Fibroblast of the conjunctiva (primary cell): ENCODE results near the gene PHC2.

Experiments
- DNase-seq: peaks from one replicate; pipeline ENCODE4 v3.0.0-alpha.2; 2010; ENCODE audit warnings: low read depth

PHC2 gene

DNA sequence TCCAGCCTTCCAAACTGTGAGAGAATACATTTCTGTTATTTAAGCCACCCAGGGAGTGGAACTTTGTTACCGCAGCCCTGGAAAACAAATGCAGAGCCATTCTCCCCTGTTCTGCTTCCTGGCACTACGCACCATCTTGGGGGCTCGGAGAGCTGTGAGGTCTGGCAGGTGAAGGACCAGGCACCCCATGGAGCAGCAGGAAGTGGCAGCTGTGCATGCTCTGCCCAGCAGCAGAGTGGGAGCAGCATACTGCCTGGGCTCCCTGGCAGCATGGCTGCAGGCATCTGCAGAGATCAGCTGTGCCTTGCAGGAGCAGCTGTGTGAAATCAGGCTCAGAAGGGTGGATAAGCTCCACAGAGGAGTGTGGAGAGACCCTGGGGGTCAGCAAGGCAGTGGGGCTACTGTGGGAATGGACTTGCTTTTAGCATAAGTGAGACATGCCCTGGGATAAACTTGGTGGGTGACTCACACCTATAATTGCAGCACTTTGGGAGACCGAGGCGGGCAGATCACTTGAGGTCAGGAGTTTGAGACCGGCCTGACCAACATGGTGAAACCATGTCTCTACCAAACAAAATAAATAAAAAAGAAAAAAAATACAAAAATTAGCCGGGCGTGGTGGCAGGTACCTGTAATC is 23.9 kb upstream of the PHC2 start:
- DNase-seq = no peak

DNA sequence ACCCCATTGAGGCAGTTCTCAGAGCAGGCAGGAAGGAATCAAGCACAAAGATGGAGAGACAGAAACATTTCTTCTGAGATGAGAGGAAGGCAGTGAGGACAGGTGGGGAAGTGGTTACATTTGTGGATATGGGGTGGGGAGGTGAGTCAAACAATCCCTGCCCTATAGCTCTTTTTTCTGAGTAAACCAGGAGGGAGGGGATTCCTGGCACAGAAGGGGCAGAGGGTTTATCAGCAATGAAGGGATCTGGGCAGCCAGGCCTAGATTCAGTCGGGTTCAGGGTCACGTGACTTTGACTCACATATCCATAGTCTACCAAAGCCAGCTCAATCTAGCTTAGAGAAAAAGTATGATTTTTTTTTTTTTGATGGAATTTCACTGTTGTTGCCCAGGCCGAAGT is 15.7 kb upstream of the PHC2 start:
- no peak for DNase-seq

GRCh38 chr1:33445108-33445507 is 14.2 kb upstream of the PHC2 start:
- DNase-seq = no peak

DNA sequence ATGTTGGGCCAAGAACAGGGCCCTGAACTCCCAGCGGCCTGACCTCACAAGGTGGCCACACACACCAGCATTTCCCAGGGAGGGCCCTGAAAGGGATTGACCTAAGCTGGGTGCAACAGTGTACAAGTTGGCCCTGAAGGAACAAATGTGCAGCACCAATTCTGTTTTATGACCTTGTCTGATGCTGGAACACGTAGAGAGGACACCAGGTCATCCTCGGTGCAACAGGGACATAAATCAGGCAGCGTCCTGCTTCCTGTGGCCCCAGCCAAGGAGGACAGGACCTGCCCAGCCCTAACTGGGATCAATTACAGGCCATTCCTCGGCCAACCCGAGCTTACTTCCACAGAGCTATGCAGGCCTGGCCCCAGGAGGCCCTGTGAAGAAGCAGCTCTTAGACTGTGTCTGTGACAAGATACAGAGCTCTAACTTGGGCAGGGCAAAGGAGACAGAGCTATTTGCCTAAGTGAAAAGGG is 12.8 kb upstream of the PHC2 start:
- DNase-seq = no peak

GRCh38 chr1:33443080-33443704 is 12.3 kb upstream of the PHC2 start:
- DNase-seq = no peak

DNA sequence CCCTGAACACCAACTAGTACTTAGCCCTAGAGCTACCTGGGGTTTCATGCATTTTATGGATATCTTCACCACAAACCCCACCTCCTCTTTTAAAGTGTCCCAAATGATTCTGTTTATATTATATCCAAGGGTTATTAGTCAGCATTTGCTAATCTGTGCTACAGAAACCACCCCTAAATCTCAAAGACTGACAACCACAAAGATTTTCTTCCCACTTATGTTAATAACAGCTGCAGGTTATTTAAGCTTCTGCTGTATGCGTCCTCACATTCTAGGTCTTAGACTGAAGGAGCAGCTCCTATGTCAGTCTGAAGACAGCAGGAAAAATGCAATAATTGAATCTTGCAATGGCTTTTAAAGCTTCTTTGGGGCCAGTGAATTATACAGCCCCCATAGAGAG is 11.2 kb upstream of the PHC2 start:
- no peak for DNase-seq

DNA sequence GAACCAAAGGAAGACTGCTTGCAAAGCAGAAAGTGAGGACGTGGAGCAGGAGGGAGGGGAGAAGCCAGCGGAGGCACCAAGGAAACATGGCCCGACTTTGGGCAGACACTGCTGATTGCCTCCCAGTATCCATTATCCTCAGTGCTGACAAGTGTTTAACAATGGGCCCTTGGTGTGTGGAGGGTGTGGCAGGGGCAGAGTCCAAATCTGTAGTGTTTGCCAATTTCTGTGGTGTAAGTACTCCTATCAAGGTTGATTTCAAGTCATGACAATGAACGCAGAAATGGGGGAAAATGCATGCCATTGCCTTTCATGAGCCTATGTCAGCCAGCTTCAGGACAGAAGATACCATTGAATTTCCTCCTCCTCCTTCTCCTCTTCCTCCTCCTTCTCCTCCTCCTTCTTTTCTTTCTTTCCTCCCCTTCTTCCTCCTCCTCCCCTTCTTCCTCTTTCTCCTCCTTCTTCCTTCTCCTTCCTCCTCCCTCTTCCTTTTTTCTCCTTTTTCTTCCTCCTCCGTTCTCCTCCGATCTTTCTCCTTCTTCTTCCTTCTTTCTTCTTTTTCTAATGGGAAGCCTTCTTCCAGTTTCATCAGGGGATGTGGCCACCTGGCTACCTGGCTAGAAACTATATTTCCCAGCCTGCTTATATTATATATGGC is 10.3 kb upstream of the PHC2 start:
- no peak for DNase-seq

GRCh38 chr1:33439662-33440061 is 8.8 kb upstream of the PHC2 start:
- DNase-seq = no peak

GRCh38 chr1:33438364-33439160 is 7.7 kb upstream of the PHC2 start:
- DNase-seq = no peak

DNA sequence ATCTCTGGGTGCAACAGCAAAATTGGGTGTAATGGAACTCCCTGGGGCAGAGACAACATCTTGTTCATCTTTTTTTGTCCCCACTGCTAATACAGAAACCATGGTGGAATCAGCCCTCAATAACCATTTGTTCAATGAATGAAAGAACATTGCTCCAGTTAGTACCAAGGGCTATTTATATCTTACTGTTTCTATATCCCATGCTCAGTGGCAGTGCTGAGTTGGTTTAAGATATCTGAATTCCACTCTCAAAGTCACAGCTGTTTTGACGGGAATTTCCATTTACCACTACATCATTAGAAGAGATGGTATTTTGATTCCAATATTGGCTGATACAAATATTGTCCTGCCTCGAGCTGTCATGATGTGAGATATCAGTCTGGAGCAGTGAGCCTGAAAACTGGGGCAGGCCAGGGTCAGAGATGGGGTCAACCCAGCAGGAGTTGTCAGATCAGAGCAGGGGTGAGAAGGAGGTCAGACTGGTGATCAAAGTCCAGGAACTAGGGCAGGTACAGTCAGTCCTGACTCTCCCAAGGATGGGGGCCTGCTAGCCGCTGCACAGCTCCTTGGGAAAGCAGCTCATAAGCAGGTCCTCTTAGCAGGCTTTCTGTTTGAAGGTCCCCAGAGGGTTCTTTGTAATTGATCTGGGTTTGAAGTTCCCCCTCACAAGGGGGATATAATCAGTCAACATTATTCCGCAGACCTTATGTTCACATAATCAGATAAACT is 5.8 kb upstream of the PHC2 start:
- DNase-seq = no peak

DNA sequence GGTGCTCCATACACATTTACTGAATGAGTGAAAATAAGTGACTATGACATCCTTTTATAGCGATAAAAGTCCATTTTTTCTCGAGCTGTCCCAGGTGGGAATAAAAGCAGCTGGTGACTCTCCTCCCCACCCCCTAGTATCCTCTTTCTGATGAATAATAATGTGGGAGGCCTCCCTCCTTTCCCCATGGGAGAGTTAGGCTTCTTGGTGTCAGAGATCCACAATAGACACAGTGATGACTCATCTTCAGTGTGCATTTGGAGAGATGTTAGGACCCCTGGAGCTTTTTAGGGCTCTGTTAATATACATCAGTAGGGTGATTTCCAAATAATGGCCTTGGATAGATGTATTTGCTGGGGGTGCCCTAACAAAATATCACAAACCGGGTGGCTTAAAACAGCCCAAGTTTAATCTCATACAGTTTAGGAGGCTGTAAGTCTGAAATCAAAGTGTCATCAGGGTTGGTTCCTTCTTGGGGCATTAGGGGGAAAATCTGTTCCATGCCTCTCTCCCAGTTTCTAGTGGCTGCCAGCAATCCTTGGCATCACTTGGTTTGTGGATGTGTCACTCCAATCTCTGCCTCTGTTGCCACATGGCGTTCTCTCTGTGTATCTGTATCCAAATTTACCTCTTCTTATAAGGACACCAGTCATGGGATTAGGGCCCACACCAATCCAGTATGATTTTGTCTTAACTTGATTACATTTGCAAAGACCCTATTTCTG is 4.4 kb upstream of the PHC2 start:
- DNase-seq = peak; percentile 29

GRCh38 chr1:33434363-33434750 is 3.5 kb upstream of the PHC2 start:
- DNase-seq = no peak

DNA sequence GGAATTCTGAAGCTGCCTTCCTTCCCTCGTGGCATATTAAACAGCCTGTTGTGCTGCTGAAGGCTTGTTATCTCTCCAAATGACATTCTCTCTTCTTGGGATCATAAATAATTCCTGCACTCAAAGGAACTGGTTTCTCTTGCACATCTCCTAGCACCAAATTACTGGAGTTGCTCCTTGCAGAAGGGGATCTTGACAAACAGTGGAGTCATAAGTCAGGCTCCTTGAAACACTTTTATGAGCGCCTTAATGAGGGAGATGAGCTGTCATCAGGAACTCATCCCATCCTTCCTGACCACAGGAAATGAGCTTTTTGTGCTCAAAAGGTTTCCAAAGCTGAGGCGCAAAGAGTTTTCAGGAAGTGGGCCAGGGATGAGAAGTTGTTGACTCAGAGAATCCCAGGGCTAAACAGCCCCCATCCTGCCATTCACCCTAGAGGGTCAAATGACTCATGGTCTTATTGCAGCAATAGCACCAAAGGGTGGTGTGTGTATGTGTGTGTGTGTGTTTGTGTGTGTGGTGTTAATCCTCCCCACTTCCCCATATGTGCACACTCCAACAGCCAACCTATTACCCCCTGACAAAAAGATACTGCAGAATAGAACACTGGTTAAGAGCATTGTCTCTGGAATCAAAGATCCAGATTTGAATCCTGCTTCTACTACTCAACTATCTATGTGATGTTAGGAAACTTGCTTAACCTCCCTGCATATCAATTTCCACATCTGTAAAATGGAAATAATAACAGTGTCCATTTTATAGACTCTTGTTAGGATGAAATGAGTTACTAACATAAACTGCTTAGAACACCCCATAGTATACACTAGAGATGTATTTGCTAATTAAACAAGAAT is 2.8 kb upstream of the PHC2 start:
- DNase-seq = peak; percentile 97

DNA sequence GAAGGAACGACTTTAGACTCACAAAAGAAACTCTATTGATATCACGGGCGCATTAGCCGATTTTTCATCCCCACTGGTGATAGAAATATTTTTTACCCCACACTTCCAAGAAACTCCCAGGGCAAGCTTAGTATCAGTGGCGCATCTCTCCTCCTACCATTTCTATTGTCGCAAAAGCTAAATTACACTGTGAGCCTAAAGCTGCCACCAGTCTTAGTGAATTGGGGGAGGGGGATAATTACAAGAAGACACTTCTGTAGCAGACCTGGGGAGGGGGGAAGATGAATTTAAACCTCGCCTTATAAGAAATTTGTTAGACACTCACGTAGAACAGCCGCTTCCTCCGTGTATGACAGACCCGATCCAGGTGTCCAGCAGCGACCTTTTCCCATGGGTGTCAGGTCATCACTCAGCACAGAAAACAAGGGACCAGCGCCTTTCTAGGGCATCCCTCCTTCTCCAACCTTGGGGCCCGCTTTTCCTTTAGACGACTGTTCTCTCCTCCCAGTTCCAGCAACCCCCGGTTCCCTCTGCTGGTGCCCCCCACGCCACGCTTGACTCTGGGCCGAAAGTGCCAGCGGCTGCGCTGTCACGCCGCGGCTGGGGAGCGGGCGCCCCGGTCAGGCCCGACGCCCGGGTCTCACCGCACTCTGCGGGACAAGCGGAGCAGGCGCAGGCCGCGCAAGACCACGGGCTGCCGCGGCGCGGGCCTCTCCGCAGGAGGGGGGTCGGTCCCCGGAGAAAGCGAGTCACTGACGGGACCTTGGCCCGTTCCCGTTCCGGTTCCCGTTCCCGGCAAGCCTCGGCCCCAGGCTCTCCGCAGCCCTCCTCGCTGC is 821 bp downstream of the PHC2 start:
- DNase-seq = no peak

- no peak for DNase-seq
Measured at GRCh38 chr1:33429332-33429731, 1.6 kb downstream of the PHC2 start.

- no peak for DNase-seq
Measured at GRCh38 chr1:33428661-33429060, 2.2 kb downstream of the PHC2 start.

- DNase-seq = no peak
Measured at GRCh38 chr1:33426916-33427315, 4.0 kb downstream of the PHC2 start.

DNA sequence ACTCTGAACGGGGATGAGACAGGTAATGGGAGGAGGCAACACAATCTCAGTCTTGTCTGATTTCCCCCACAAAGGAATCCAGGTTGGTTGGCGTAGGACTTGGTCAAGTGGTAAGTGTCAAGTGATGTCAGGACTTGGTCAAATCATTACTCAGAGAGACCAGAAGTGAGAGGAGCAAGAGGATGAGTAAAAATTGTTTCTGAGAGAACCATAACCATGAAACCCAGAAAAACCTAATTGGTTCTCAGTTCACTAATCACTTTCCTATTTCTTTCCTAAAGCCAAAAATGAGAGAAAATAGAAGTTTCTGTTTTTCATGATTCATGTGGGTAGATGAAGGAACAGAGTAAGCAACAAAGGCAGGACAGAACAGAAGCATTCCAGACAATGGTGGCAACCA is 5.0 kb downstream of the PHC2 start:
- DNase-seq = no peak

GRCh38 chr1:33424610-33425009 is 6.3 kb downstream of the PHC2 start:
- no peak for DNase-seq

GRCh38 chr1:33424205-33424604 is 6.7 kb downstream of the PHC2 start:
- no peak for DNase-seq
